GM19238 (cell line): ENCODE measurements around the gene LTBP1.
"Not testable (repeated sequence)": the region's sequence is repeated elsewhere in the genome, so short reads cannot be mapped to it uniquely, and the experiment has no call there.

Source experiments
- DNase-seq: peaks from one replicate; pipeline ENCODE4 v3.0.0; 2011; ENCODE audit warnings: low spot score; ENCODE audit not compliant: insufficient read length

LTBP1 gene

DNA sequence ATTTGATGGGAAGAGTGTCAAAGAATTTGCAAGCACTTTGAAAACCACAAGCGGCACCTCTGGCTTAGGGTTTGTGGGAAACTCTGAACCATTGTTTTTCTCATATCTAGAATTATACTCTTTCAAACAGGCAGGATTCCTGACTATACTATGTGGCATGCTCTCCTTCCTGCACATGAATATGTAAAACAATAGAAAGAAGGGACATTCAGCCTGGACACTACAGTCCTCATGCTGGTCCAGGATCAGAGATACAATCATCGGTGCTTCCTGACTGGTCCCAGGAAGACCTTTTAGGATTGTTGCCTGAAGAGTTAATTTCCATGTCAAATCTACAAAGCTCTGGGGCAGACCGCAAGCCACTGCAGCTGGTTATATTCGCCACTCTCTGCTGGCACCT, 474.0 kb downstream of the LTBP1 start:
- no peak for DNase-seq

DNA sequence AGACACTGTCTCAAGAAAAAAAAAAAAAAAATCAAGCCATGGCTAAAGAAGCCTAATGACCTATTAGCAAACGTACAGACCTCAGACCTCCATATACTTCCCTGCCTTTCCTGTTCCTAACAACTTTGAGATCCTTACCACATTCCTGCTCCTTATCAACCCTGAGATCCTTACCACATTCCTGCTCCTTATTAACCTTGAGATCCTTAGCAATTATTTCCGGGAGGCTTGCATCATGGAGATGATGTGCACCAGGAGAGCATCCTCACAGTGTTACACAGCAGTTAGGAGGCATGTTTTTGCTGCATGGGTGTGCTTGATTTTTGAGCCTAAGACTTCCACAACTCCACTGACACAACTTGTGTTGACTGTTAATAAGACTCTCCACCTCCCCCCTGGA, 475.1 kb downstream of the LTBP1 start:
- DNase-seq = no peak

DNA sequence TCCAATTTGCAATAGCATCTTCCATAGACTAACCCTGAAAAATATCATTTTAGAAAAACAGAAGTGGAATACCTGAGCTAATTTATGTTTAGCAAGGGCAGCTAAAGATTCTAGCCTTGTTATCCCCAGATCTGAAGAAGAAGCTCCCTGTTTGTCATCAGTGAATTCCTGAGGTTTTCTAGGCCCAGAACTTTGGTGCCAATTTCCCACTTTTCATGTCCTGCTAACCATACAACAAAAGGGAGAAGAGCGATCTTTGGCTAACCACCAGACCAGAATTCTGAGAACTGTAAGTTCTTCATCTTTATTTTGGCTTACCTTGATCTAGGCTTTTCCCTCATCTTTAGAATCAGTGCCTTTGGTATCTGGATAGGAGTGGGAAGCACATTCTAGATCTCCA, 478.4 kb downstream of the LTBP1 start:
- DNase-seq = no peak

DNA sequence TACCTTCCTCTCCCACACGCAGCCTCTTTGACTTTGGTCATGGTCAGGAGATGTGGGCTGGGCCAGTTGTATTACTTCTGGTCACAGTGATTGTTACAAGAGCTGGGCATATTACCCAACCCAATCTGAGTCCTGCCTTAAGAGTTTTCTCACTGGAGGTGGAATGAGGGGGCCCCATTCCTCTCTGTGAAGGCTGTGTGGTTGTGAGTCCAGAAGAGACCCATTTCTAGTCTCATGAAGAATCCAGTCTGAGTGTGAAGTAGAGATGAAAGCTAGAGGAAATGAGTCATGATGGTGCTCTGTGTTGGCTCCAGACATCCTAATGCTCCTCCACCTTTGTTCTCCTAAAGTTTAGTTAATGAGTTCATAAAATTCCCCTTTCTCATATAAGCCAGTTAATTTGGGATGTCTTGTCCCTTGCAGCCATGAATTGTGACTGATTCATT, 478.9 kb downstream of the LTBP1 start:
- DNase-seq = no peak

DNA sequence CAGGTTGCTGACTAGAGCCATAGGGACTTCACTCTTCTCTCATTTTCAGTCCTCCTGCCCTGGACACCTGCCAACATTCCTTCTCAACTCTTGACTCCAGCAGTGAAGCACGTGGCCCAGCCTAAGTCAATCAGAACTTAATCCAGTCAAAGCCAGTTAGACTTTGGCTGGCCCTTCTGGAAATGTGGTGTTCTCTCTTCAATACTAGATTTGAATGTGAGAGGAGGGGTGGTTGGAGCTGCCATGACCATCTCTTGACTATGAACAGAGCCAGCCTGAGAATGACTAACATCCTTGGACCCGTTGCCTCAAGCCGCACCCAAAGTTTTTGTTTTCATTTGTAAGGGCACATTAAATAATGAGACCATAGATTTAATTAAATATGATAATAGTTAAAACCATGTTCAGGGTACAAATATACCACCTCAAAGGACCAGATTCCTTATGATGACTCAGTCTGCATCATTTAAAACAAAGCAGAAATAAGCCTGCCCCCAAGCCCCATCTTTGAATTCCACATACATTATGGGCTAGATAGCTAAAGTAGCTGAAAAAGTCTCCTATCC, 480.0 kb downstream of the LTBP1 start:
- DNase-seq = no peak

DNA sequence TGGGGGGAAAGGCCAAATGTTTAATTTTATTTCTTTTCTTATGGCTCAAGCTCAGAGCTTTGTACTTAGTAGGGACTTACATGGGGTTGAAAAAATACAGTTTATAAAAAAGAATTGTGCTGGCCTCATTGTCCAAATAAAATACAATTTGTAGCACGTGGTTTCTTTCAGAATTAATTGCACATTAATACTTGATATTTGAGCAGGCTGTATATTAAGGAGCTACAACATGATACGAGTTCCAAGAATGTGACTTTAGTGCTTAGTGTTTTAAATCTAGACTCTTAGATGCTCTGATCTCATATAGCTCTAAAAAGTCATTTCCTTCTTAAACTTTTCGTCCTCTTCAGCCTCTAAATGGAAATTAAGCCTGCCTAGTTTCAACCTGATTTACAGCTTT, 483.3 kb downstream of the LTBP1 start:
- DNase-seq = no peak

DNA sequence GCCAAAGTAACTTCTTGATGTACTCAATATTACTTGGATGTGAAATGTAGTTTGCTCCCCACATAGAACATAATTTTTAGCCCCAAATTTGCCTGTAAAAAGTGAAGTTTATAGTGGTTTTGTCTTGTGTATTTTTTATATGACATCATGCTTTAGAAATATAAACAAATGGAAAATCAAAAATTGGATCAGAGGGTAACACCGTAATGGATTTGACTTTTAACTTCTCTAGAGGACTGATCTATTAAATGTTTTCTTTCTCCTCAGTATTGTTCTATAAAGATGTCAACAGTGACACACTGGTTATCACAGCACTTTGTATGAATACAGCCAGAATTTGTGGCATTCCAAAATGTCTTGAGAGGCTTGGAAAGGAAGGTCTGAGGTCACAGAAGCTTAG, 484.1 kb downstream of the LTBP1 start:
- no peak for DNase-seq

DNA sequence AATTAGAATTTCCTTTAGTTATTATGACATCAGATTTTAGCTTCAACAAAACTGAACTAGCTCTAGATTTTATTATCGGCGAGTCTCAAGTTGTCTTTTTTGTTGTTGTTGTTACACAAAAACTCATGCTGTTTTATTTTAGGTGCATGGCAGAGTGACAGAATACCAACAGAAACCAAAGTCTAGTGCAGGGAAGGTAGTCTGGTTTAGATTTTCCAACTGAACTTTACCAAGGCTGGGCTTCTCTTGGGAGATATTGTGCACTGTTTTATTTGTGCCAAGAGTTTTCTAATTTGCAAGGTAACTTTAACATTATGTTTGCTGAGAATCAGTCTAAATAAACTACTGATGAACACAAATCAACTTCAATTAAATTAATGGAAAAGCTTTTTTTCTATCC, 486.1 kb downstream of the LTBP1 start:
- no peak for DNase-seq

DNA sequence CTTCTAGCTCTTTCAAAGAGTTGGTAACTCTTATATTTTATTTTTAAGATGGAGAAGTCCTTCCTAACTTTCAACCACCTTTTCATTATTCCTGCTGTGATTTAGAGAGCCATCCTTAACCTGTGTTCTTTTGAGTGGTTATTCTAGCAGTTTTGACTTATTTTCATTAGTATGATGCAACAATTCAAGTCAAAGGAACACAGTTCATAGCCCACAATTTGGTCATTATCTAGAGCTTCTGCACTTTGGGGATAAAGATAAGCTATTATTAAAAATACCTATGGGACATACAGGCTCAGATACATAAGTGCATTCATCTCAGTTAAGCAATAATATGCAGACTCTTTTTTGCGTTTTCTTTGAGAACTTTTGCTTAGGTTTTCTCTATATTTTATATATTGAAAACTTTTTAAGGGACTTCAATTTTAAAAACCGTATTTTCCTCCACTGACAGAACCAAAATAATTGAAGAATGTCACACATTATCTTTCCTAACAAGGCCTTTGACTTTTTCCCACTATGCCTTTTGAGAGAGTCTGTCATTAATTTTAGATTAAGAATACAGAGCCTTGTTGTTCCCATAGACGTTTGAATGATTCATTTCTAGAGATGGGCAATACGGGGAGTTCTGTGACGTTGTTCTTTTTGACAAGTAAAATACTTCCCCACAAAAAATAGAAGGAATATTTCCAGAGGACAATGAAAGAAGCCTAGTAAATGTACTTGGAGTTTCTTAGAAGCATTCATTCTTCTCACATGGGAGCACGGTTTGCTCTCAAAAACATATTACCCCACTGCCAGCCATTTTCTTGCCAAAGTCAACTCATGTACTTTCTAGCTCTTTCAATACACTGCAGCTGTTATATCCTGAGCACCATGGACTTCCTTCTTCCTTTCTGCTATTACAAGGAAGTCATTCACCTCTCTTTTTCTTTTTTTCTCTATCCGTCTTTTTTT, 486.8 kb downstream of the LTBP1 start:
- DNase-seq = no peak

DNA sequence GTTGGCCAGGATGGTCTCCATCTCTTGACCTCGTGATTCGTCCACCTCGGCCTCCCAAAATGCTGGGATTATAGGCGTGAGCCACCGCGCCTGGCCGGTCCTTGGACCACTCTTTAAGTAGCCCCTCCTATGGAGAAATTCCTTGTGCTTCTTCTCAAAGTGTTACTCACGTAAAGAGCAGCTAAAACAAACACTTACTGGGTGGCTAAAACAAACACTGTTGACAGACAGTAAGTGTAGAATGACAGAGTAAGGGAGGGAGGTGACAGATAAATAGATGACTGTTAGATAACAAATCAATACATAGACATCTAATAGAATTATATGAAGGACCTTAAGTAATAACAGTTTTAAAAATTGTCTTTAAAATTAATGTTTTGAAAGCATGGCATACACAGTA, 488.8 kb downstream of the LTBP1 start:
- no peak for DNase-seq

DNA sequence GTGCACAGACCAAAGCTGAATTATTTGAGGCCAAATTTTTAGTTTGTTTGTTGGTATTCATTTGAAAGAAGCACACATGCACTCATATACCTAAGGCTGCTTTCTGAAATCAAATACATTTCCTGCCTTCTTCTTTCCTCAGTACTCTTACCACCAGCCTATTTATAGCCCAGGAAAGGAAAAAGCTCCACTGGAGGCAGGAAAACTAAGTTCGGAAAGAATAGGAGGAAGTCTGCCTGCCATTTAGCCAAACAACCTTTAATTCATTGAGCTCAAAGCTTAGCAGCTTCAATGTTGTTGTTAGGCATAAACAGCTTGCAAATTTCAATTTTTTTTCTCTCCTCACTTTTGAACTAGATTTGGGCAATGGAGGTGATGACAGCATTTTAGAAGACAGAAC, 489.3 kb downstream of the LTBP1 start:
- DNase-seq = no peak

DNA sequence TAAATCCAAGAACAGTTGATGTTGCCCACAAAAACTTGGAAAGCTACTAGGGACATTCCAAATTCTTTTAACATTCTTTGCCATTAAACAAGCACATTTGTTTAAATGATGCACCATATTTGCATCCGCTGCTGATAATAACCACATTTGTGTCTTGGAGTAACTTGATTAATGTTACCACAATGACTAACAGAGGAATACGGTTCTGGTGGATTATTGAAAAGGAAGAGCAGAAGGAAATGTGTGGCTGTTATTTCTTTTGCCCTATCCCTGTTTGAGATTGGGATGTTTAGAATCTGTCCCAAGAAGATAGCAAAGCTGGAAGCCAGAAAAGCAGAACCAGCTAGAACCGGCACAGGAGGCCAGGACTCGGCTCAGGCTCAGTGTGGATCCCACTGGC, 490.5 kb downstream of the LTBP1 start:
- no peak for DNase-seq

DNA sequence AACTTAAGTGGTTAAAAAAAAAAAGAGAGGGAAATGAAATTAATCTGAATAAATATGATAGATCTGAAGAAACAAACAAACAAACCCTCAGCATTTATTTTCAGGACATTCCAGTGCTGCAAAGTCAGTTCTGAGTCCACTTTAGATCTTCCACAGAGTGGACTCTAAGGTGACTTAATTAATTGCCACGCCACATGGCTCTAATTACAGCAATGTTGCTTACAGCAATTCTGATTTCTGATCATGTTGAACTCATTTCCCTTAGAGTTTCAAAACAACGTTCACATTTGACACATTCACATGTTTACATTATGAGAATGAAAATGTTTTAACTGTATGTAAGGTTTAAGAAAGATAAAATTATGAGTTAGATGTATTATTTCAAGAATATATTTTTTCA, 491.1 kb downstream of the LTBP1 start:
- DNase-seq = no peak

DNA sequence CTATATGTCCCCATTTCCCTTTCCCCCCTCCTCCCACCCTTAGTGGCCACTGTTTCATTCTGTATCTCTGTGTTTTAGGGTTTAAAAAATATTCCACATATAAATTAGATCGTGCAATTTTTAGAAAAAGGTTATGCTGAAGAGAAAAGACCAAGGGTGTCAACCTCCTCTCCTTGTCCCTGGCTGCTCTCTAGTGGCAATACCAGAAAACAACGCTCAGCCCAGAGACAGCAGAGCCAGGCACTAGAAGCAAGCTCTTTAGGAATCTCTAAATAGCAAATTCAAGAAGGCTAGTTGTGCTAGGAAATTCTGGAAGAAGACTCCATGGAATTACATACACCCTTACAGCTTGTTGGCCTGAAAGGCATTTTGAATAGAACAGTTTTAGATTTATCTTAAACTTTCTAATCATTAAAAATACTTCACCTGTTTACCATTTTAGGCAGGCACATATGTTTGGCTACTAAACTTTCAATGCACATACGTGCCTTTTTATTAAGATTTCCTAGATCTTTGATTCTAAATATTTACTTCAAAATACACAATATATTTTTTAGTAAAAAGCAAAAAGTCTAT, 494.6 kb downstream of the LTBP1 start:
- DNase-seq = peak; percentile 37

DNA sequence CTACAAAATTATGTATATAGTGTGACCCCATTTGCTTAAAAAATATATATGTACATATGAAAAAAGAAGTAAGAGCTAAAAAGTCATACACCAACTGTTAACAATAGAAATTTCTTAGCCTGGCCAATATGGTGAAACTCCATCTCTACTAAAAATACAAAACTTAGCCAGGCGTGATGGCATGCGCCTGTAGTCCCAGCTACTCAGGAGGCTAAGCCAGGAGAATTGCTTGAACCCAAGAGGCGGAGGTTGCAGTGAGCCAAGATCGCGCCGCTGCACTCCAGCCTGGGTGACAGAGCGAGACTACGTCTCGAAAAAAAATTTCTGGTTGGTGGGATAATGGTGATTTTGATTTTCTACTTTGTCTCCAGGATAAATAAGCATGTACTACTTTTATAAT, 495.3 kb downstream of the LTBP1 start:
- not testable (repeated sequence) for DNase-seq

DNA sequence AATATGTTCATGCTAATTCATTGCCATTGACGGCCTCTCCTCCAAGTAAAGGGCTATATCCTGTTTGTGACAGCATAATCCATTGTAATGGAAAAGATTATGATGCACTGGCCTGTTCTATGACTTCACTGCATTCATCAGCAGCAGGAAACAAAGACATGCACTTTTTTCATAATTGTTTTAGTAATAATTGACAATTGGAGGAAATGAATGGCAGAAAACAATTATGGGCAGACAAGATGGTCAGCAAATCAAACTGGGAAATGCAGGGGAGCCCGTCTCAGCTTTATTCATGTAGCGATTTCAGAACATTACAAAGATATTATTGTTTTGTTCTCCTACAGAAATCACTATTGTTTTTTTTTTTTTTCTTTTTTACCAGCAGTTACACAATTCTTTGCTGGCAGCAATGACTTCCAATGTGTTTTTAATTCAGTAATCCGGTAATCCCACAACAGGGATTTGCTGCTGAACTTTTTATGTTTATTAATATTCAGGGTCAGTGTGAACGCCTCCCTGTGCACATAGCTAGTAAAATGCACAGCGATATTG, 495.9 kb downstream of the LTBP1 start:
- no peak for DNase-seq

DNA sequence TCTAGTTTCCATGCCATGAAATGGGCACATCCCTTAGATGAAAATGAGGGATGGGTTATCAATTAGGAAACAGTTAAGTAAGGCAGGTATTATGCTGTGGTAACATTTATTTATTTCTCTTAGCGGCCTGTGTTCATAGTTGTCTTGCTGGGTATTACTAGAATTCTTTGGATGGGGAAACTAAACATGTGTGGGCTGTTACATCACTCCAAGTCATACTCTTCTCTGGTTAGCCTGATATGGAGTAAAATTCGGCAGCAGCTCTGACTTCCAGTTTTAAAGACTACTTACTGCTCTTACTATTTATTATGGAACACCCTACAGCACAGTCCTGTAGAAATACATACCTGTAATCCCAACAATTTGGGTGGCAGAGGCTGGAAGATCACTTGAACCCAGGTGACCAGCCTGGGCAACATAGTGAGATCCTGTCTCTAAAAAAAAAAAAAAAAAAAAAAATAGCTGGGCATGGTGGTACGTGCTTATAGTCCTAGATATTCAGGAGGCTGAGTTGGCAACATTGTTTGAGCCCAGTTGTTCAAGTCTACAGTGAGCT, 496.6 kb downstream of the LTBP1 start:
- DNase-seq = no peak

DNA sequence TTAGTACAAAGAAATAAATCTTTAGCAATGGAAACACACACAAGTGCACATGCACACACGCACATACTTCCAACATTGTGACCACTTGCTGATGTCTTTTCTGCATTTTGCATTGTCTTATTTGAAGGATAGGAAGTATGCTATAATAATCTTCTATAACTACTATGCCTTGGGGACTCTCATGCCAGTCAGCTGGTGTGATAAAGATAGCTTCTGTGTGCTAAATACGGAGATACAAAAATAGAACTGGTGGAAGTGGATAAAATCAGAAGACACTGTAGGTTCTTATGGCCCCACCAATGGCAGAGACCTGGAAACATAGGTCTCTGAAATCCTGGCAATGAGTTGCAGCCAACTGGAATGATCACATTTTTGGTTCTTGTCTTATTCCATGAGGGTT, 498.2 kb downstream of the LTBP1 start:
- no peak for DNase-seq

DNA sequence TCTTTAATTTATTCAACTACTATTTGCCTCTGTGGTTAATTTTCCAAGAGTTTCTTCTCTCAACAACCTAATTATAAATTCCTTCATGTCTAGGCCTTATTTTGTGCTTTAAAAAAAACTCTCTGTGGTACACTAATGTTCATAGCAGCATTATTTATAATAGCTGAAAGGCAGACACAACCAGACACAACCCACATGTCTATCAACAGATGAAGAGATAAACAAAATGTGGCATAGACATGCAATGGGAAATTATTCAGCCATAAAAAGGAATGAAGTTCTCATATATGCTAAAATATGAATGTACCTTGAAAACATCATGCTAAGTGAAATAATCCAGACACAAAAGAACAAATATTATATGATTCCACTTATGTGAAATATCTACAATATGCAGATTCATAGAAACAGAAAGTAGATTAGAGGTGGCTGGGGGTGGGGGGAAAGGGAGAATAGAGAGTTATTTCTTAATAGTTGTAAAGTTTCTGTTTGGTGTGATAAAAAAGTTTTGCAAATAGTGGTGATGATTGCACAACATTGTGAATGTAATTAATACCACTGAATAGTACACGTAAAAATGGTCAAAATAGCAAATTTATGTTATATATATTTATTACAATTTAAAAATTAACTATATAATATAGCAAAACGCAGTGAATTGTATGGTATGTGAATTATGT, 501.6 kb downstream of the LTBP1 start:
- no peak for DNase-seq
